ENCODE results near the gene DGKI.

DNA sequence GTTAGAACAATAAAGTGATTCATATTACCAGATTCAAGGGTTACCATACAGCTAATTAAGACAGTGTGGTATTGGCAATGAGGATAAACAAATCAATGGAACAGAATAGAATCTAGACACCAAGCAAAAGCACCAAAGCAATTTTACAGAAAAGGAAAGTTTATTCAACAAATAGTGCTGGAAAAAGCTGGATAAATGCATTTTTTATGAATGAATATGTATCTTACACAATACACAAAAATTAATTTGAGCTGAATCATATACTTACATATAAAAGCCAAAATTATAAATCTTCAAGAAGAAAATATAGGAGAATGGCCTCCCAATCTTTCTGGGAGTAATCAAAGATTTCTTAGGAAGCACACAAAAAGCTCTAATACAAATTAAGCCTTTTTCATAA lies 282.8 kb downstream of the DGKI start:
- TF ChIP-seq, protein P1, sequence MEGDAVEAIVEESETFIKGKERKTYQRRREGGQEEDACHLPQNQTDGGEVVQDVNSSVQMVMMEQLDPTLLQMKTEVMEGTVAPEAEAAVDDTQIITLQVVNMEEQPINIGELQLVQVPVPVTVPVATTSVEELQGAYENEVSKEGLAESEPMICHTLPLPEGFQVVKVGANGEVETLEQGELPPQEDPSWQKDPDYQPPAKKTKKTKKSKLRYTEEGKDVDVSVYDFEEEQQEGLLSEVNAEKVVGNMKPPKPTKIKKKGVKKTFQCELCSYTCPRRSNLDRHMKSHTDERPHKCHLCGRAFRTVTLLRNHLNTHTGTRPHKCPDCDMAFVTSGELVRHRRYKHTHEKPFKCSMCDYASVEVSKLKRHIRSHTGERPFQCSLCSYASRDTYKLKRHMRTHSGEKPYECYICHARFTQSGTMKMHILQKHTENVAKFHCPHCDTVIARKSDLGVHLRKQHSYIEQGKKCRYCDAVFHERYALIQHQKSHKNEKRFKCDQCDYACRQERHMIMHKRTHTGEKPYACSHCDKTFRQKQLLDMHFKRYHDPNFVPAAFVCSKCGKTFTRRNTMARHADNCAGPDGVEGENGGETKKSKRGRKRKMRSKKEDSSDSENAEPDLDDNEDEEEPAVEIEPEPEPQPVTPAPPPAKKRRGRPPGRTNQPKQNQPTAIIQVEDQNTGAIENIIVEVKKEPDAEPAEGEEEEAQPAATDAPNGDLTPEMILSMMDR (IDR thresholded peaks at IDR 0.05) = no peak
- no peak for TF ChIP-seq POLR2A (IDR thresholded peaks at IDR 0.05)
